Panc1 (cell line): ENCODE results near the gene NATD1. TPM values are rescaled to one million over a fixed set of nuclear protein-coding genes. Genes with fewer than 3 reads are reported as not detected.

Source experiments
- ATAC-seq: fragments of 200-7000 bp; cut with Tn5 transposase; 2 replicates; pipeline ENCODE4 v1.9.1; 2020; ENCODE audit warnings: mild to moderate bottlenecking, moderate library complexity
- BruUV-seq: library from RNA; stranded (reverse); fragments of 400-500 nt; replicated peaks from 2 replicates; lab custom pipeline; 2021; lab: Mats Ljungman, UMichigan
- CTCF ChIA-PET: fragments of 300-600 bp; sonication (Branson Sonifier 250); formaldehyde crosslinking; loops from one replicate; lab custom pipeline; 2022; ENCODE audit warnings: antibody characterized with exemption; lab: Charles Lee
- POLR2A ChIA-PET: fragments of 300-600 bp; sonication (Branson Sonifier 250); formaldehyde crosslinking; loops from one replicate; lab custom pipeline; 2022; ENCODE audit warnings: antibody characterized with exemption; lab: Charles Lee
- DNase-seq: peaks from one replicate; pipeline ENCODE4 v3.0.0-alpha.2; 2010; ENCODE audit warnings: low read depth, low spot score
- H3K27ac ChIP-seq: 2 replicates; pipeline ENCODE4 v1.5.1; 2011; ENCODE audit warnings: mild to moderate bottlenecking, low read length, inconsistent platforms
- H3K27me3 ChIP-seq: fragments of 200-500 bp; sonication (Bioruptor generic); 2 replicates; pipeline ENCODE4 v1.6.0; 2014; ENCODE audit warnings: low read length, inconsistent platforms; ENCODE audit not compliant: control insufficient read depth, insufficient read depth
- H3K36me3 ChIP-seq: fragments of 200-500 bp; sonication (Bioruptor generic); 2 replicates; pipeline ENCODE4 v1.5.1; 2014; ENCODE audit warnings: inconsistent platforms, mild to moderate bottlenecking, low read length, moderate library complexity; ENCODE audit not compliant: control insufficient read depth, insufficient read depth
- H3K4me1 ChIP-seq: 2 replicates; pipeline ENCODE4 v1.5.1; 2011; ENCODE audit warnings: inconsistent platforms, mild to moderate bottlenecking, low read length, moderate library complexity; ENCODE audit not compliant: control insufficient read depth, insufficient read depth
- H3K4me3 ChIP-seq, 2 experiments: 2 replicates each; pipeline ENCODE4 v1.5.1; 2011 to 2012; ENCODE audit warnings: low read depth in 2 of 2, low read length in 2 of 2, mild to moderate bottlenecking in 2 of 2, inconsistent platforms in 1 of 2, moderate library complexity in 1 of 2
- H3K9me3 ChIP-seq: fragments of 200-500 bp; sonication (Bioruptor generic); 2 replicates; pipeline ENCODE4 v1.5.1; 2014; ENCODE audit warnings: low read depth, mild to moderate bottlenecking, inconsistent platforms, low read length, moderate library complexity; ENCODE audit not compliant: control insufficient read depth, insufficient read depth
- CTCF ChIP-seq: fragments of 450-650 bp; IDR thresholded peaks from 2 replicates; pipeline ENCODE4 v1.5.1; 2017; ENCODE audit warnings: mild to moderate bottlenecking
- POLR2AphosphoS5 ChIP-seq: IDR thresholded peaks from 2 replicates; pipeline ENCODE4 v1.6.1; 2012; ENCODE audit warnings: mild to moderate bottlenecking, low read depth, low read length, moderate library complexity
- REST ChIP-seq, 2 experiments: IDR thresholded peaks; 2 replicates each; pipeline ENCODE4 v1.6.1; 2011 to 2012; ENCODE audit warnings: low read depth in 2 of 2, control low read depth in 1 of 2, low read length in 1 of 2, mild to moderate bottlenecking in 1 of 2, moderate library complexity in 1 of 2; ENCODE audit not compliant: insufficient read depth in 1 of 2
- SIN3A ChIP-seq: IDR thresholded peaks from 2 replicates; pipeline ENCODE4 v1.6.1; 2012; ENCODE audit warnings: low read depth, mild to moderate bottlenecking, low read length, moderate library complexity, borderline replicate concordance; ENCODE audit not compliant: insufficient read depth
- TCF7L2 ChIP-seq: IDR thresholded peaks from 2 replicates; pipeline ENCODE4 v1.6.1; 2011; ENCODE audit warnings: mild to moderate bottlenecking, low read depth, low read length, inconsistent platforms
- in situ Hi-C: cut with HindIII; loops from 2 replicates; pipeline ENCODE4 v1.10.0; 2016; ENCODE audit warnings: low sequenced_read_pairs, low pct_unique_long_range_greater_than_20kb
- intact Hi-C: fragments of 100-400 bp; cut with micrococcal nuclease; formaldehyde crosslinking; loops from one replicate; pipeline ENCODE4 v1.10.0; 2022; ENCODE audit not compliant: unreplicated experiment
- total RNA-seq: library from RNA; stranded (reverse); gene quantifications from one replicate; pipeline ENCODE4 v1.2.1, GENCODE V29; 2021; ENCODE audit not compliant: unreplicated experiment

The NATD1 gene
- total RNA-seq, 1 experiment from 2014 or later = 2.8 TPM

- ATAC-seq = no peak
- H3K27ac ChIP-seq = no peak overlapping the region
- no TSS peak for BruUV-seq
These were observed 634 bp upstream of the NATD1 start for GRCh38 chr17:21253646-21254441.

GRCh38 chr17:21252289-21252795 is 868 bp downstream of the NATD1 start:
- ATAC-seq = peak; percentile 21; the same call in 1 of the 2 replicates
- TF ChIP-seq CTCF = no peak
- no peak for TF ChIP-seq TCF7L2
- no peak for TF ChIP-seq REST (IDR thresholded peaks at IDR 0.05; ENCODE audit: insufficient read depth in 1 of 2, low read depth in 2 of 2, low read length in 1 of 2)
- no peak for TF ChIP-seq SIN3A
- TF ChIP-seq POLR2AphosphoS5 = no peak
- intact Hi-C loops = no loop called here
- H3K36me3 ChIP-seq = no peaks in the 10 kb centered on the region
- BruUV-seq = TSS peak; percentile 66
- peak overlapping the region; percentile 41 to 48 for H3K4me3 ChIP-seq
- H3K4me1 ChIP-seq = no peaks in the 10 kb centered on the region
- in situ Hi-C loops = no loop called here
- CTCF ChIA-PET = no interaction called here
- POLR2A ChIA-PET = no interaction called here
- no peak for DNase-seq
- no peaks in the 10 kb centered on the region for H3K27me3 ChIP-seq
- no peaks in the 10 kb centered on the region for H3K9me3 ChIP-seq
- no peak overlapping the region for H3K27ac ChIP-seq

More at GRCh38 chr17:21253646-21254441, 634 bp upstream of the NATD1 start:
- no peak for DNase-seq
- Histone ChIP-seq H3K36me3 (no peaks in the 10 kb centered on the region), H3K4me1 (no peaks in the 10 kb centered on the region), H3K27me3 (no peaks in the 10 kb centered on the region), H3K9me3 (no peaks in the 10 kb centered on the region), H3K4me3 (peak overlapping the region; percentile 48 to 59)
- in situ Hi-C loops = no loop called here
- ChIA-PET CTCF (no interaction called here), POLR2A (no interaction called here)
- intact Hi-C loops = no loop called here
- TF ChIP-seq TCF7L2 = no peak
